HT1080 (cell line): ENCODE measurements around the gene STRN3. TPM values are rescaled to one million over a fixed set of nuclear protein-coding genes. Genes with fewer than 3 reads are reported as not detected.
A peak's percentile ranks its signal among the peaks of the same experiment; 100 is the strongest.

Experiments used
- DNase-seq: peaks from one replicate; pipeline ENCODE4 v3.0.0-alpha.2; 2015; ENCODE audit warnings: low read depth
- total RNA-seq: library from RNA; depleted of rRNA; stranded (reverse); fragments of >200 nt; shearing (Covaris generic); gene quantifications from 2 replicates; pipeline ENCODE4 v1.2.3, GENCODE V29; 2014

Gene STRN3
- total RNA-seq, 1 experiment from 2014 or later = 33.6 TPM

- peak; percentile 12 for DNase-seq
These were observed 12.5 kb upstream of the STRN3 start for GRCh38 chr14:31038521-31039166.

GRCh38 chr14:31037709-31038221 is 11.6 kb upstream of the STRN3 start:
- no peak for DNase-seq

- no peak for DNase-seq
These were observed 10.4 kb upstream of the STRN3 start for GRCh38 chr14:31036552-31036951.

GRCh38 chr14:31030469-31030868 is 4.3 kb upstream of the STRN3 start:
- DNase-seq = no peak

- no peak for DNase-seq
These were observed 3.1 kb upstream of the STRN3 start for GRCh38 chr14:31029016-31029970.

- DNase-seq = no peak
These were observed 1.7 kb upstream of the STRN3 start for GRCh38 chr14:31027847-31028246.

GRCh38 chr14:31026450-31027235 is 464 bp upstream of the STRN3 start:
- peak; percentile 96 for DNase-seq

- DNase-seq = peak; percentile 35
These were observed 657 bp downstream of the STRN3 start, which contains the start of gene AP4S1 for GRCh38 chr14:31025367-31026076. Gene AP4S1 (plus strand): TSS chr14:31025649. CDS start chr14:31066197, 40,548 bp downstream.

- DNase-seq = no peak
These were observed 1.4 kb downstream of the STRN3 start for GRCh38 chr14:31024577-31025366.

- no peak for DNase-seq
These were observed 2.1 kb downstream of the STRN3 start for GRCh38 chr14:31024010-31024480.

GRCh38 chr14:31022386-31022785 is 3.8 kb downstream of the STRN3 start:
- no peak for DNase-seq

- DNase-seq = no peak
These were observed 4.6 kb downstream of the STRN3 start for GRCh38 chr14:31021576-31021949.

- DNase-seq = no peak
These were observed 5.2 kb downstream of the STRN3 start for GRCh38 chr14:31020834-31021575.

- DNase-seq = no peak
These were observed 8.0 kb downstream of the STRN3 start for GRCh38 chr14:31018057-31018645.

- DNase-seq = no peak
These were observed 12.3 kb downstream of the STRN3 start for GRCh38 chr14:31013841-31014240.

GRCh38 chr14:31010935-31011334 is 15.2 kb downstream of the STRN3 start:
- DNase-seq = no peak

GRCh38 chr14:31009836-31010574 is 16.2 kb downstream of the STRN3 start:
- DNase-seq = no peak

GRCh38 chr14:31006703-31007102 is 19.5 kb downstream of the STRN3 start:
- no peak for DNase-seq
